D341Med (cell line): ENCODE data around the gene RNF130.
"Not testable (repeated sequence)": the region's sequence is repeated elsewhere in the genome, so short reads cannot be mapped to it uniquely, and the experiment has no call there.

Experiments used
- DNase-seq: peaks from one replicate; pipeline ENCODE4 v3.0.0; 2012; ENCODE audit warnings: low spot score

Gene RNF130

DNA sequence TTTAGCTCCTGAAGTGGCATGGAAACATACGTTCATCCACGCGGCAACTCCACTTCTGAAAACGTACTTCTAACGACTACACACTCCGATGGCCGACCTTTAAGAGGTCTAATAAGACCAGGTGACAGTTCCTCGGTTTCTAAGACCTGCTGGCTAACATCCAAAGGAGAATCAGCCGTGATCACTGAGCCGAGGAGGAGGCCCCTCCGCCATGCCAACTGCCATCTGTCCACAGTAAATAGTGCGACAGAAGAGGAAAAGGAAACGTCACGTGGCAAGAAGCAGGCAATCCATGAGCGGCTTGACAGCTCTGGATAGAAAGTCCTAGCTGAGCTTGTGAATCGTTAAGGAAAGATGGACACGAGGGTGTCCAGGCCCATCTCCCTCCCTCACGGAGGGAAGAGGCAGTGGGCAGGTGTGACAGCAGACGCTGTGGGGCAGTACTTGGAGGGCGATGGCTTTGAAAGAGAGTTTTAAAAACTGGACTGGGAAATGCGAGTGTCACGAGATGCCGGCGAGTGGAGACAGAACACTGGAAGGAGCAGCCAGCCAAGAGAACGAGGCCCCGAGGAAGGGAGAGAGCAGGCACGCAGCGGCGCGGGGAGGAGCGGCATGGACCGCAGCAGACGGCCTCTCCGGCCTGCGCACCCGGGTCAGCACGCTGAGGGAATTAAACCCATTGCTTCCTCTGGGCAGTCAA lies 97.2 kb downstream of the RNF130 start:
- DNase-seq: peak; percentile 78

DNA sequence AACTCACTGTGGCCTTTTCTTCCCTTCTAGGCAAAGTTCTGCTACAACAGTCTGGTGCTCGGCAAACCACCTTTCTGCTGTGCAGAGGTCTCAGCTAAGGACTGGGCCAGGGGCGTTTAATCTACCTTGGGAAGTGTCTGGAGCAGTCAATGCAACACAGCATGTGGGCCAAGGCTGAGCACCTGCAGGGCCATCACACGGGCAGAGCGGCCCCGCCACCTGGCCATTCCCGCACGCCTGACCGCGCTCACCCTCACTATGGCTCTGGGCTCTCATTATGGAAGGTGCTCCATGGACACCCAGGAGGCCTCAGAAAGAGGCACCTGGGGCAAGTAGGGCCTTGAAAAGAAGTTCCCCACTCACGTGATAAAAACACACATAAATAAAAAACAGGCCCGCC lies 98.2 kb downstream of the RNF130 start:
- DNase-seq: no peak

DNA sequence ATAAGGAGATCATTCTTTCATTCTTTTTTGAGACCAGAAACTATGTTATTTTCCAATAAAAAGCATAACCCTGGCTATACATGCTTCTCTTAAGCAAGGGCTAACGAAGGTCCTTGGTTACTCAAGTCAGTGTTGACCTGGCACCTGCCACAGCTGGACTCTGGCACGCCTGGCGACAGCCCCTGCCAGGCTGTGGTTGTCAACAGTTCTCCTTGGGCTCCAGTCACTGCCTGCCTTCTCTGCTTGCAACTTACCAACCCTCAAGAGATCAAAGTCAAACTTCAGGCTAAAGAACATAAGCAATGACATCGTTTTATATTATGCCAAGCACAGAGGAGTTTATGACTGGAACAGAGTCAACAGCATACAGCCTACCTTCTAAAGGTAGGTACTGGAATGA lies 102.4 kb downstream of the RNF130 start:
- no peak for DNase-seq

DNA sequence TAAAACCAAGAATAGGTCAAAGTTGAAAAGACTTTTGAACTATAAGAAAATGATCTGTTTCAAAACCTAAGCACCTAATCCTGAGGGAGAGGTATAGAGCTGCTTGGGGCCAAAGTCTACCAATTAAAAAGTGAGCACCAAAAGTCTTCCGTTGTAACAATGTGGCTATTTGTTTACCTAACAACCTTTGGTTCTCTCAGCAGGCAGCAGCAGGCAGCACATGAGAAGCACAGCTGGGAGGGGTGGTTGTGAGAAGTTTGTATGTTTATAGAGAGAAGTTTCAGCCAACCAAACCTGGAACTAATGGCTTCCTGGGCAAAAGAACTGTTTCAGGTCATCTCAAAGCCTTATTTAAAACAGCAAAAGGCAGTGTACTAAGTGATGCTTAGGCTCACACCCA lies 104.1 kb downstream of the RNF130 start:
- no peak for DNase-seq

DNA sequence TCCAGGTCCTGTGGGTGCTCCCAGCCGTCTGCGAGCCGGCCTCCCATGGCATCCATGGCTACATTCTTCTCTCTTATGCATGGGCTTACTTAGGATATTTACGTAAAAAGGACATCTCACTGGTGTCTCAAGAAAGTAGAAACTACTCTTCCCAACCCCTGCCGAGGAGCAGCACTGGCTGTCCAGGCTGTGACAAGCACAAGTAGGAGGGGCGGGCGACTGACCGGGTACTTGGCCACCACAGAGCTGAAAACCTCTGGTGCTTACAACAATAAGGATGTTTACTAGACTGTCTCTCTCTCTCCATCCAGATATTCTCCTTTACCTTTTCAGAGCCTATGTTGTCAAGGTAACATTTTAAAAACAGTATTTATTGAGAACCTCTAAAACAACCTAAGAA lies 107.5 kb downstream of the RNF130 start:
- no peak for DNase-seq

DNA sequence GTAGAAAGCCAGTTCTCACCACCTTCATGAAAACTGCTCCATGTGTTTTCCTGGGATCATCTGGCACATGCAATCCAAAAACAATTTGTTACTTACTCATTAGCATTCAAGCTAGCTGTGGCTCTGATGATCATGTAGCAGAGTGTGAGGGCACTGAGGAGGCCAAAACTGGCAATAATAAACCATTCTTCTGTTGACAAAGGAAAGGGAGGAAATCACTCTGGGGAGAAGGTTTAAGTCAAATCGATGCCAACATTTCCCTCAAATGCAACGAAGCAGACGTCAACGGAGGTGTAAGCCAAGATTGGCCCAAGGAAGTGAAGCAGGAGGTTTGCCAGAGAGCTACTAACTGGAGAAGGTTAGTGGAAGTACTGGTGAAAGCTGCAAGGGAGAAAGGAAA lies 108.2 kb downstream of the RNF130 start:
- no peak for DNase-seq

DNA sequence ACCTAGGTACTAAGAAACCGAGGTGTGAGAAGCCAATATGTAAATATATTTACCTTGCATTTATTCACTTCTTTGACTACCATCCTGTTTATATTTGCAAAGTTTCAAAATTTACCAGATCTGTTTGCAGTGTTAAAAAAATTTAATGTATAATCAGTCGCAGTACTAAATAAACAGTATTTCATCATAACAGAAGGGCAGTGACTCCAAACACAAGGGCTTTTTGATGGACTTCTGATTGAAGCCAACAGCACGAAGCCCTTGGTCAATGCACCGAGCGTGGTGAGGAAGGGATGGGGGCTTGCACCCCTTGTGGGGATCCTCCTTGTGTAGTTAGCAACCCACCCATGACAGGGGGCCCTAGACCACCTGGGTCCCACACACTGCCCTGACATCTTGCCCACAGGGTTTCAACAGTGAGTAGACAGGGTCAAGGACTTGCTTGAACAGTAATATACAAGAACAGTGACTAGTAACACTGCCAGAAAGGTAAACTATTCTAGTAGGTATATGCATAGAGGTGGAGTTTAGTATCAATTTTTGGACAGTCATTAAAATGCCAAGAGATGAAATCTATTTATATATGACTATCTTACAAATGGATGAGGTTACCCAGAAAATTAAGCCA lies 111.2 kb downstream of the RNF130 start:
- DNase-seq: no peak

DNA sequence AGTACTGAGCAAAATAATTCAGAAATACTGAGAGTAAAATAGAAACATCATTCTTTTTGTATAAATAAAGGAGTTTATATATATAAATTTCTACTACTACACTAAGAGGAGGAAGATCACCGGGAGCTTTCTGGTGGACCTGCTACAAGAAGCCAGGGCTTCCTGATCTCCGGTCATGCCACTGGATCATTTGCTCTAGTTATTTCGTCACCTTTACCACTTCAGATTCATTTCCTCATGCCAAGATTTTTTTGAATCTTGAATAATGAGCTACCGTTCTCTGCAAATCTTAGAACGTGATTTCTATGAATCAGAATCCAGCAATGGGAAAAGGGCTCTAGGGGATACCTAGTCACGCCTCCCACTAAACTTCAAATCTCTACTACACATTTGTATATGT lies 111.9 kb downstream of the RNF130 start:
- DNase-seq: no peak

DNA sequence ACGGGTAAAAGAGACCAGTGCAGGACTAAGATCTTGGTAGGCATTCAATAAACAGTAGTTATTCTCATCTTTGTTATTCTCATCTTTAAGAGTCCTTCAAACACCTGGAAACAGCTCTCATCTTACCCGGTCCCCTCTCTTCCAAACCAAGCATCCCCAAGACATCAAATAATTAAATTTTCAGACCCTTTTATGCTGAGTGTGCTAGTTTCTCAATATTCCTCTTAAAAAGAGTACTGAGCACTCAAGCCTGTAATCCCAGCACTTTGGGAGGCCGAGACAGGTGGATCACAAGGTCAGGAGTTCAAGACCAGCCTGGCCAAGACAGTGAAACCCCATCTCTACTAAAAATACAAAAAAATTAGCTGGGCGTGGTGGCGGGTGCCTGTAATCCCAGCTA lies 112.4 kb downstream of the RNF130 start:
- DNase-seq: not testable (repeated sequence)

DNA sequence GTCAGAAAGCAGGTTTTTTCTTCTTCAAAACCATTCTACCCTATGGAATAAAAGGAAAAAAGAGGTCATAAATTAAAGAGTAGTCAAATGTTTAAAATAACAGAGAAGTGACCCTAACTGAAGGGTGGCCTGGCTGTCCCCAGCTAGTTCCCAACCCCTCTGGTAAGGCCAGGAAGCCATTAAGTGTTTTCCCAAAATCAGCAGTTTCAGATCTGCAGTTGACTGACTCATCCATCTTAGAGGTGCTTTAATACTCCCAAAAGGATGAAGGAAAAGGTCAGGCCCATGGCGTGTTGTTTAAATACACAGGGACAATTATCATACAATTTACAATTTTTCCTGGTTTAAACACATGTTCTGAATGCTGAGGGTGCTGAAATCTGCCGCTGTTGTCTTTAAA lies 115.9 kb downstream of the RNF130 start:
- no peak for DNase-seq

DNA sequence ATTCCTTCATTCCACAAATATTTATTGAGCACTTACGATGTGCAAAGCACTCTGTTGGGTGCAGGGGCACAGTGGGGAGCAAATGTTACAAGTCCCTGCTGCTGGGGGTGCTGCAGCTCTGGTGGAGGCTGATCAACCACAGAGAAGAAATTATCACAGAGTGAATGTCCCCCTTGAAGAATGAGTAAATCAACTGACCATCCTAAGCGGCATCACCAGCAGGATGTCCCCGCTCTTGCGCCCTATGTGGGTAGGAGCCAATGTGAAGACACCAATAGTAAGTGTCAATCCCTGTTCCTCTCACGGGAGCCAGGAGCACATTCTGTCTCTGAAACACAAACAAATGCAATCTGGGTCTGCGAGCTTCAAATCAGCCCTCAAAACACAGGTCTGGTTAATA lies 116.5 kb downstream of the RNF130 start:
- DNase-seq: no peak

DNA sequence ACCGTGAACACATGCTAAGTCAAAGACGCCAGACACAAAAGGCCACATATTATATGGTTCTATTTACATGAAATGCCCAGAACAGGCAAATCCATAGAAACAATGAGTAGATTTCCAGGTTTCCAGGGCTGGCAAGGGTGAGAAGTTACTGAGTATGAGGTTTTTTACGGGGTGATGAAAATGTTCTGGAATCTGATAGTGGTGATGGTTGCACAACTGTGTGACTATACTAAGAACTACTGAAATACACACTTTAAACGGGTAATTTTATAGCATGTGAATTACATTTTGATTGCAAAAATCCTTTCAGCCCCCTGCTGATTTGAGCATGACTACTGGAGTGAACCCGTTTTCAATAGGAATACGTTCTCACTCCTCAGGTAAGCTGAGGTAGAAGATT lies 117.1 kb downstream of the RNF130 start:
- DNase-seq: no peak

DNA sequence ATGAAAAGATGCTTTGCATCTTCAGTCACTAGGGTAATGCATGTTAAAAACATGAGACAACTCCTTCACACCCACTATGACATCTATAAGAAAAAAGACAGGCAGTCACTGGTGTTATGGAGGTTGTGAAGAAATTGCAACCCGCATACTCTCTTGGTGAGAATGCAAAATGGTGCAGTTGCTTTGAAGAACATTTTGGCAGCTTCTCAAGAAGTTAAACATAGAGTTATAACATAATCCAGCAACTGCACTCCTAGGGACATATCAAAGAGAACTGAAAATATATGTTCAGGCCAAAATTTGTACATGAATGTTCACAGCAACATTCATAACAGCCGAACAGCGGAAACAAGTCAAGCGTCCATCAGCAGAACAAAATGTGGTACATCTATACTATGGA lies 117.6 kb downstream of the RNF130 start:
- no peak for DNase-seq

DNA sequence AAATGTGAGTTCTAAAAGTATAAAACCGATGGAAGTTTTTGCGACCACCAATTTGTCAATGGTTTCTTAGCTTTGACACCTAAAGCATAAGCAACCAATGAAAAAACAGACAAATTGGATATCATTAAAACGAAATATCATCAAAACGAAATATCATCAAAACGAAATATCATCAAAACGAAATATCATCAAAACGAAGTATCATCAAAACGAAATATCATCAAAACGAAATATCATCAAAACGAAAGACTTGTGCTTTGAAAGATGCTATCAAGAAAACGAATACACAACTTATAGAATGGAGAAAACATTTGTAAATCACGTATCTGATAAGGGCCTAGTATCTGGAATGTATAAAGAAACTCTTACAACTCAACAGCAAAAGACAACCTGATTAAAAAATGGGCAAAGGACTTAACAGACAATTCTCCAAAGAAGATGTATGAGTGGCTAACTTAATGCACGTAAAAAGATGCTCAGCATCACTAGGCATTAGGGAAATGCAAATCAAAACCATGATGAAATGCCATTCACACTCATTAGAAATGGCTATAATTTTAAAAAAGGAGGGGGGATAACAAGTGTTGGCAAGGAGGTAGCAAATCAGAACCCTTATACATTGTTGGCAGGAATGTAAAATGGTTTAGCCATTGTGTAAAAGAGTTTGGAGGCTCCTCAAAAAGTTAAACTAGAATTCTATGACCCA lies 134.4 kb downstream of the RNF130 start:
- no peak for DNase-seq

DNA sequence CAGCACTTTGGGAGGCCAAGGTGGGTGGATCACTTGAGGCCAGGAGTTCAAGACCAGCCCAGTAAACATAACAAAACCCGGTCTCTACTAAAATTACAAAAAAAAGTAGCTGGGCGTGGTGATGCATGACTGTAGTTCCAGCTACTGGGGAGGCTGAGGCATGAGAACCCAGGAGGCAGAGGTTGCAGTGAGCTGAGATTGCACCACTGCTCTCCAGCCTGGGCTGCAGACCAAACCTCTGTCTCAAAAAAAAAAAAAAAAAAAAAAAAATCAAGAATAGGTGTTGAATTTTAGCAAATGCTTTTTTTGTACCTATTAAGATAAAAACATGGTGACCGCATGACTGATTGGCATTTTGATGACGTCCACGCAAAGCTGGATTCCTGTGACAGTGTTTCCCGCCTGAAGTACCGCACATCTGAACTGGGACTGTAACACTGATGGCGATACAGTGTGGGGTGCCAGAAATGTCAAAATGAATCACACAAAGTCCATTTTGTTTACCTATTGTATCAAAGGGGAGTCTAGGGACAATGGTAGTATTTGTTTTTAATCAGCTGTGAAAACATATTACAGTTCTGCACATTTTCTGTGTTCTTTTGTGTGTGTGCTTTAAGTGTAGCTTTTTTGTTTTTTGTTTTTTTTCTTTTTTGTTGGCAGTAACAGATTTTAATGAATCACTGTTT lies 140.6 kb downstream of the RNF130 start:
- no peak for DNase-seq

DNA sequence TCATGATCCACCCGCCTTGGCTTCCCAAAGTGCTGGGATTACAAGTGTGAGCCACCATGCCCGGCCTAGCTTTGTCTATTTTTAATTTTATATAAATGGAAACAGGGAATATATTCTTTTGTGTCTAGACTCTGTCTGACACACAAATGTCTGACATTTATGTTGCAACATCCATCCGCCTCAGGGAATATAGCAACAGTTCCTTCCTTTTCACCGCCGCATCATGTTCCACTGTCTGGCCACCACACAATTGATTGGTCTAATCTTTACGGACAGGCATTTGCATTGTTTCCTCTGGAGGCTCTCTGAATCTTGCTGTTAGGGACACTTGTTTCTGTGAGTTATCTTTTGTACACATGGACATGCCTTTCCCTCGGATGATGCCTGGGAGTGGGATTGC lies 143.7 kb downstream of the RNF130 start:
- no peak for DNase-seq

DNA sequence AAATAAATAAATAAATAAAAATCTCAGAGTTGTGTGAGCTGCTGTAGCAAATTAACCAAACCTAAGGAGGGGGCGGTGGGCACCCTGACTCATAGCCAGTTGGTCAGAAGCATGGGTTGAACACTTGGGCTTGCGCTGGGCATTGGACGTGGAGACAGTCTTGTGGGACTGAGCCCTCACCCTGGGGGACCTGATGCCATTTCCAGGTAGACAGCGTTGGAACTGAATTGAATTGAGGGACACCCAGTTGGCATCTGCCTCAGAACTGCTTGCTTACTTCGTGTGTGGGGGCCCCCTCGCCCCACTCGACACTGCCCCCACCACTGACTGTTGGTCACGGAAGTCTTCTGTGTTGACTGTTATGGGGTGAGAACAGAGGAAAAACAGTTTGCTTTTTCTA lies 144.9 kb downstream of the RNF130 start:
- DNase-seq: no peak

DNA sequence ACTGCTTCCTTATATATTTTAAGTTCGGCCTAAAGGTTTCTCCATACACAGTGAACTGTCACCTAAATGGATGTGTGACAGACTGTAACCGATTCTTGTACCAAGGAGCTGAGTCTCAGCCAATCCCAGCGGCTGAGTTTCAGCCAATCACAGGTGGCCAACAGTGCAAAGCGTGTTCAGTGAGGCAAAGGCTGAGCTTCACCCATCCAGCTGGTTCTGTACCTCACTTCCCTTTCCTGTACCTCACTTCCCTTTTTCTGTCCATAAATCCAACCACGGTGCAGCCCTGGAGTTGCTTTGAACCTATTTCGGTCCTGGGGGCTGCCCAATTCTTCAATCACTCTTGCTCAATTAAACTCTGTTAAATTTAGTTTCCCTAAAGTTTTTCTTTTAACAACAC lies 148.1 kb downstream of the RNF130 start:
- no peak for DNase-seq

DNA sequence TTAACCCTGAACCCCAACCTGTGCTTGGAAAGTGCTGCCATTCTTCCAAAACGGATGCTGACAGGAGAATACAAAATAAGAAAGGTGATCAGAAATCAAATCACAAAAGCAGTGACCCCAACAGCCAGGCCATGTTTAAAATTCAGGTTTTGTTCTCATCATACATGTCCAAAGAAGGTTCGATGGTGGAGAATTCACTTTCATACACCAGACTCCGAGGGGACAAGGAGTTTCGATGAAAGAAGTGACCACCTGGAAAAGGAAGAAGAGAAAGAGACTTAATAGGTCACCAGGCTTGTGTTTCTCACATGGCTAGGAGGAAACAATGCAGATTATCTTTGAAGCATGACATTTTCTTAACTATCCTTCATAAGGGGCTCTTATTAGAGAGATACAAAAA lies 151.4 kb downstream of the RNF130 start:
- no peak for DNase-seq

DNA sequence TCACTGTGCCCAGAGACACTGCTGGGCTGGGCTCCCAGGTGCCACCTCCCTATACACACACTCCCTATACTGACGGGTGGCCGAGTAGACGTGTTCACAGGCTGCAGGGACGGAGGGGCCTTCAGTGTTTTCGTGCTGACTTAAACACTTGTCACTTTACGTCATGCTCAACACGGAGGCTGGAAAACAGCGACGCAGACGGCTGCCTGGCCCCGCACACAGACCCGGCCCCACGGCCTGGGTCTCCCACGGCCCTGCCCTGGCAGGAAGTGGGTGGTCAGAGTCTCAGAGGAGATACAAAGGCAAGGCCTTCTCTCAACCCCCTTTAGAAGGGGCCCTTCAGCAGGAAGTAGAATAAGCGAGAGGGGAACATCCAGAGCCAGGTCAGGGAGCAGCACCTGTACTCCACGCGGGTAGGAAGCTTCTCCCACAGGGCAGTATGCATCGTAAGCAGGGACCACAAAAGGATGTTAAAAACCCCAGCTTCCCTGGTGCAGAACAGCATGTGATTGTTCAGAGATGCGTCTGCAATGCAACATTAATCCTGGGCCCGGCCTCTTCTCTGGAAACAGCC lies 152.0 kb downstream of the RNF130 start:
- DNase-seq: no peak

DNA sequence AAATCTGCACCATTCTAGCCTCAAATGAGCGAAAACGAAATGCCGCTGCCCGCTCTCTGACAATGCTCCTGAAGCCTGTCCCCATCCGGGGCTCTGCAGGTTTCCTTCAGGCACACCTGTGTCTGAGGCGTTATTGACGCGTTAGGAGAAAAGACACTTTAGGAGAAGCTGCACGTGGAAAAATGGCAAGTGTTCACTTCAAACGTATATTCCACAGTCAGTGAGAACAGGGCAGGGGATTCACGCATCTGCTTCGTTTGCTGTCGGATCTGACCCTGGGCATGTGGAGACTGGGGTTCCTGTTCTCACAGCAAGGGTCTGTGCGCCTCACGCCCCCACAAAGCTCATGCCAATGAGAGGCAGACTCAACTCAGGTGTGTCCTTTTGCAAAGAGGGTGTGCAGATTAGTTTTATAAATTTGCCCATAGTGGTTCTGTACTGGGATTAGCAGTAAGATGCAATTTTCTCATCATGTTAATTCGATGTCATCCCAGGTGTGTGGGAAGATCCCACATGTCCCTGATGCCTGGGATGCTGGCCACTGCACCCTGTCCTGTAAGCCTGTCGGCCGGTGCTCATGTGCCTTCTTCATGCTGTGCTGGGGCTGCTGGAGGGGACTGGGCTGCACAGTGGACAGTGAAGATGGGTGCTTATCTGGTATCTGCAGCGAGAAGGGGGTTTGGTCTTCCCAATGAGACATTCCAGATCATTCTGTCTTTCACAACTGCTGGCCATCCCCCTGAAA lies 152.6 kb downstream of the RNF130 start:
- no peak for DNase-seq

DNA sequence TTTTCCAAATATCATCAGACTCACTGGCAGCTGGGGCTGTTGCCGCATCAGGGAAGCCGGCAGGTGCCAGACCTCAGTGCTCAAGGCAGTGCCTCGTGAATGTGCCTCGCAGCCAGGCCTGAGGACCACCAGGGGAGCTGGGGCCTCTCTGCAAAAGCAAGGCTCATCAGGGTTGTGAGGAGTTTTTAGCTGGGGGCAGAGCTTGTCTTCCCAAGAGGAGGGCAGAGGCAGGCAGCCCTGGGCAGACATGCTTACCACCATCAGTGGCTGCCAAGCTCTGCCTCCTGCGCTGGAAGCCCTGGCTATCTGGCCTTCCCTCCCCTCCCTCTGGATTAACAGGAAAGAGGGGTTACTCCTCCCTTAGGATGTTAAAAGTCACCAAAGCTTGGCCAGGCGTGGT lies 155.0 kb downstream of the RNF130 start:
- DNase-seq: no peak
